GM21717 (cell line): ENCODE results near the gene SLX9.
A peak's percentile ranks its signal among the peaks of the same experiment; 100 is the strongest.
"Not testable (repeated sequence)": the region's sequence is repeated elsewhere in the genome, so short reads cannot be mapped to it uniquely, and the experiment has no call there.

Source experiments
- ATAC-seq: cut with Tn5 transposase; IDR thresholded peaks from one replicate; pipeline ENCODE4 v1.9.1; 2021; ENCODE audit warnings: mild to moderate bottlenecking, moderate library complexity; ENCODE audit not compliant: unreplicated experiment

The SLX9 gene

DNA sequence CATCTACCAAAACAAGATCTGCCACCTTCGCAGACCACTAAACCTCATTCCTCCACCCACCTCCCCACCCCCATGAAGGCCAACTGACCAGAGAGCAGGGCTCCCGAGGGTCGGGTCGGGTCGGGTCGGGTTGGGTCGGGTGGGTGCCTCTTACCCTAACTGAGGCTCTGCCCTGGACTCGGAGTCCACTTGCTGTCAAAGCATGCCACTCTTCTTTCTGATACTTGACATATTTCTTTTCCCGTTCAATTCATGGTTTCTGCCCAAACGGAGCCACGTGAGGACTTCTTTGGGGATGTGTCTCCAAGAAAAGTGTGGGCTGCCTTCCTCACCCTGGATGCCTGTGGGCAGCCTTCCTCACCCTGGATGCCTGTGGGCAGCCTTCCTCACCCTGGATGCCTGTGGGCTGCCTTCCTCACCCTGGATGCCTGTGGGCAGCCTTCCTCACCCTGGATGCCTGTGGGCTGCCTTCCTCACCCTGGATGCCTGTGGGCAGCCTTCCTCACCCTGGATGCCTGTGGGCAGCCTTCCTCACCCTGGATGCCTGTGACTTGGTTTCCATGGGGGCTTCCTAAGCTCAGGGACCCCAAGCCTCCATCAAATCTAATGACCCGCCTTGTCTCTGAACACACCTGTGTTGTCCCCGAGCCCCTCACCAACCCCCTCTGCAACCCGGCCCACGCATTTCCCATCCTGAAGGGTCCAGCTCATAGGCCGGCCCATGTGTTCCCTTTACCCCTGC, 11.2 kb upstream of the SLX9 start:
- not testable (repeated sequence) for ATAC-seq

DNA sequence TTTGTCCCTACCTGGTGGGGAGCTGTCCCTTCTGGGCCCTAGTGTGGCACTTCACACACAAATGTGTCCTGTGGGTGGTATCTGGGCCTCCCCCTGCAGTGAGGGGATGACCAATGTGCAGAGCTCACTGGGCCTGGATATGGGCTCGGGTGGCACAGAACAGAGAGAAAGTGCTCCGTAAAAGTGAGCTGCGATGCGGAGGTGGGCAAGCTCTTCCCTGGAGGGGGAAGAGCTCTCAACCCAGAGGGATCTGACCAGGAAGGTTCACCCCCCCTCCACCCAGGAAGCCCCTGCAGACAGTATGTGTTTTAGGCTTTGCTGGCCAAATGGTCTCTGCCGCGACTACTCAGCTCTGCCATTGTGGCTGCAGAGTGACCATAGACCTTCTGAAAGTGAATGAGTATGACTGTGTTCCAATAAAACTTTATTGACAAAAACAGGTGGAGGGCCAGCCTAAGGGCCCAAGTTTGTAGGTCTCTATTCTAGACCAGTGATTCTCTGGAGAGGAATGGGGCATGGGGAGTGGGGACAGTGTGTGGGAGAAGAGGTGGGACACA, 10.5 kb upstream of the SLX9 start:
- no peak for ATAC-seq

DNA sequence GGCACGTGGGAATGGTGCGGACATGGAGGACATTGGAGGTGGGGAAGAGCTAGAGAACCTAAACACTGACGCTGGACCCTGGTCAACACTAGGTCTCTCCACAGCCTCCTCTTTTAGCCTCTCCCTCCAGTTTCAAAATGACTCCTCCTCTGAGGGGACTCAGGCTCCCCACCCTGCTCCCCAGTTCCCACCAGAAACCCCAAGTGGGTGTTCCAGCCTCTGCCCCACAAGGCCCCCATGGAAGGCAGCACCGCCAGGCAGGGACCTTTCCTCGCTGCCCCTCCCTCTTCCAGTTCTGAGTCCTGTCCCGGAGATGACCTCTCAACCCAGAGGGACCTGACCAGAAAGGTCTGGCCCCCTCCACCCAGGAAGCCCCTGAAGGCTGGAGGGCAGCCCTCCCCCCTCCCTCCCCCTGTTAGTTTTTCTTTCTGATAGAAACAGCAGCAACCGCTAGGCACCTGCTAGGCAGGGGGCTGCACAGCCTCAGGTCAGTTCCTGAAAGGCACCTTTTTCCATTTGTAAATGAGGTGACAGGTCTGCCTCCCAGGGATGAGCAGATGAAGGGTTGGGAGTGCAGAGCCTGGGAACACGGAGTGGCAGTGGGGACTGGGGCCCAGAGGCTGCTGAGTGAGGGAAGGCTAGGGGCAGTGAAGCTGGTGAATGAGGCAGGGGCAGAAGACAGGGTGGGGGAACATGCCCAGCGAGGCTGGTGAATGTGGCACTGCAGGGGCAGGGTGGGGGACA, 9.9 kb upstream of the SLX9 start:
- no peak for ATAC-seq

DNA sequence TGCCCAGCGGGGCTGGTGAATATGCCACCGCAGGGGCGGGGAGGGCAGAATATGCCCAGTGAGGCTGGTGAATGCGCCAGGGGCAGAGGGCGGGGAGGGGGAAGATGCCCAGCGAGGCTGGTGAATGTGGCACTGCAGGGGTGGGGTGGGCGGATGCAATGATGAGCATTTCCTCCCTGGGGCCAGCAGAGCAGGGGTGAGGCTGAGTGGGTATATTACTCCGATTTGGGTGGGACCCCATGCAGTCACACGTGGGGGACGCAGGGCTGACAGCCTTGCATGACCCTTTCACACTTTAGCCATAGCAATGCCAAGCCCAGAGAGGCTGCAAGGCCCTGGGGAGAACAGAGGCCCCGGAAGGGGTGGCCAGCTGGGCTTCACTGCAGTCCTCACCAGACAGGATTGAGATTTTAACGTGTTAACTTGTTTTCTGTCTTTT, 9.3 kb upstream of the SLX9 start:
- no peak for ATAC-seq

DNA sequence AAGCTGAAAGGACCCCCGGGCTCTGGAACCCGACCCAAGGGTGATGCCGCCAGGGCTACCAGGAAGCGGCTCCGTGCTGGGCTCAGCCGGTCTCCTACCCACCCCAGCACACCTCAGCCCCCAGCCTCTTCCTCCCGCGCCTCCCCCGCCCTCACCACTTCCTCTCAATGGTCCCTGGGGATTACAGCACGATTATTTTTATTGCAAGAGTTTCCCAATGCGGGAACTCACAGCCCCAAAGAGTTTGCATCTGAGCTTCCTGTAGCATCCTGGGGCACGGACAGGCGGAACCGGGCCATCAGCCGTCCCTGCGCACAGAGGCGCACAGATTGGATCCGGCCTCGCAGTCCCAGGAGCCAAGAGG, 8.7 kb upstream of the SLX9 start:
- ATAC-seq = no peak

DNA sequence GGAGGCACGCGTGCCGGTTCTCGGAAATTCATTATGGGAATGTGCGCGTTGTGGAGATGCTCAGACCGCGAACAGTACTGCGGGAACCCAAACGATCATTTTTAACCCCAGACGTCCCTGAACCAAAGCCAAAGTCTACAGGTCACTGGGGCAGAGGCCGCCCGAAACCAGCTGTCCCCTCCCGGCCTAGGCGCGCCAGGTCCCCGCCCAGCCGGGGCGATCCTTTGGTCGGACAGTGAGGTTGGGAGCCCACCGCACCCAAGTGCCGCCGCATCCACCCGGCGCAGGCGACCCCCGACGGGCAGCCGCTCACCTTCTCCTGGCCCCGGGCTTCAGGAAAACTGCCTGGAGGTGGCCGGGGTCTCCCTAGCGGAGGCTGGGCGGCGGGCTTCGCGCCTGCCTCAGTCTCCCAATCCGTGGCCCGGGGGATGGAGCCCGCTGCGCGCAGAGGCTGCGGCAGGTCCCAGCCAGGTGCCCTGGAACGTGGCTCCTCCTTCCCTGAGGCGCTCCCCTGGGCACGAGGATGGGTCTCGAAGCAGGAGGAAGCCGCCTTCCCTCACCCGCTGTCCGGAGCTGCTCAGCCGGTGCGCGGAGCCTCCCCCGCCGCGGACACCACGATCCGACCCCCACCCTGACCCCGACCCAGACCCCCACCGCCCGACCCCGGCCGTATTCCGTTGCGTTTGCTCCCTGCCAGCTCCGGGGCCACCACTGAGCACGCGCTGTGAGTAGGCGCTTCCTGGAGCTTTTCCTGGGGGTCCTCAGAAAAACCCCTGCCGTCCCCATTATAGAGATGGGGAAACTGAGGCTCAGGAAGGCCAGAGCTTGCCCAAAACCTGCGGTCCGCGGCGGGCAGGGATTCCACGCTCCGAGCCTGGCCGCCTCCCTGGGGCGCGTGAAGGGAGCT, 8.1 kb upstream of the SLX9 start:
- ATAC-seq = no peak

DNA sequence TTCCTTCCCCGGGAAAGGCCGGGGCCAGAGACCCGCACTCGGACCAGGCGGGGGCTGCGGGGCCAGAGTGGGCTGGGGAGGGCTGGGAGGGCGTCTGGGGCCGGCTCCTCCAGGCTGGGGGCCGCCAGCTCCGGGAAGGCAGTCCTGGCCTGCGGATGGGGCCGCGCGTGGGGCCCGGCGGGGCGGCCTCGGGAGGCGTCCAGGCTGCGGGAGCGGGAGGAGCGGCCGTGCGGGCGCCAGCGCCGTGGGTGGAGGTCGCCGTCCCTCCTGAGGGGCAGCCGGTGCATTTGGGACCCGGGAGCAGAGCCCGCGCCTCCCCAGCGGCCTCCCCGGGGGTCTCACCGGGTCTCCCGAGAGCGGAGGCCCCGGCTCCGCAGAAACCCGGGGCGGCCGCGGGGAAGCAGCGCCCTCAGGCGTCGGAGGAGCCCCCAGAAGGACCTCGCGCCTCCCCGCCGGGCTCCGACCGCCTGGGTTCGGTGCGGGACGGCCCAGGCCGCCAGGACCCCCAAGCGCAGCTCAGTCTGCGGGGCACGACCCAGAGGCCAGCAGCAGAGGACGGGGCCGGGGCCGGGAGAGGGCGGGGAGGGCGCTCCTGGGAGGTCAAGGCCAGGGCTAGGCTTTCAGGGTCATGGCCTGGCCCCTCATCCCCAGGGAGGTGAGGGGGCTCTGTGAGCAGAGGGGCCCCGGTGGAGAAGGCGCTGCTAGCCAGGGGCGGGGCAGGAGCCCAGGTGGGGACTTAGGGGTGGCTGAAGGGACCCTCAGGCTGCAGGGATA, 7.2 kb upstream of the SLX9 start:
- no peak for ATAC-seq

DNA sequence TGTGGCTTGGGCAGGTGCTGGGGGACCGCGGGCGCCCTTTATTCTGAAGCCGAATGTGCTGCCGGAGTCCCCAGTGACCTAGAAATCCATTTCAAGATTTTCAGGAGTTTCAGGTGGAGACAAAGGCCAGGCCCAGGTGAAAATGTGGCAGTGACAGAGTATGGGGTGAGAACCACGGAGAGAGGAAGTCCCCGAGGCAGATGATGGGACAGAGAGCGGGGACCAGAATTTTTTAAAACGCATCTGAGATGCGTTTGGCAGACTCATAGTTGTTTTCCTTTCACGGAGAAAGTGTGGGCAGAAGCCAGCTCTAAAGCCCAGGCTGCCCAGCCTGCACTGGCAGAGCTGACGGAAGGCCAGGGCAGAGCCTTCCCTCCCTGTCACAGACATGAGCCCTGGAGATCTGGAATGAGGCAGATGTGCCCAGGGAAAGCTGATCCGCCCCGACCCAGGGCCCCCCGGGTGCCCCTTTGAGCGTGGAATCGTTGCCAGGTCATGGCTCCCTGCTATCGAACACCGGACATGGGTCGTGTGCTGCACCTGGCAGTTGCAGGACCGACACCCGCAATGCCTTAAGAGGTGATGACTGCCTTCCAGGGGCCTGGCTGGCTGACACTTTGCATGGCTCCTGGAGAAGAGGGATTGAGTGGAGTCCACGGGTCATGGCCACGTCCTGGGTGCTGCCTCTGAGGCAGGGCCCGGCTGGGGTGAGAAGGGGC, 6.5 kb upstream of the SLX9 start:
- ATAC-seq = no peak

DNA sequence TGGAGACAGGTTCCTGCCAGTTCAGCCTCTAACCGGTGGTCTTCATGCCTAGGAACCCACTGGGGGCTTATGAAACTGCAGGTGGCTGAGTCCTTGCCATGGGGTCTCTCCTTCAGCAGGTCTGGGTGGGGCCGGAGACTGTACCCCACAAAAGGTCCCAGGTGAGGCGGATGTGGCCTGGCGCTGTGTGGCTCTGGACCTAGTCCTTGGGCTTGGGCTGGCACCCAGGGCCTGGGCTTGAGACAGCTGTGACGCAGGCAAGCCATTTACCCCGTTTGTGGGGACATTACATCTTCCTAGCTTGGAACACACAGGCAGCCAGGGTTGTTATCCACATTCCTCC, 5.9 kb upstream of the SLX9 start:
- ATAC-seq = no peak

DNA sequence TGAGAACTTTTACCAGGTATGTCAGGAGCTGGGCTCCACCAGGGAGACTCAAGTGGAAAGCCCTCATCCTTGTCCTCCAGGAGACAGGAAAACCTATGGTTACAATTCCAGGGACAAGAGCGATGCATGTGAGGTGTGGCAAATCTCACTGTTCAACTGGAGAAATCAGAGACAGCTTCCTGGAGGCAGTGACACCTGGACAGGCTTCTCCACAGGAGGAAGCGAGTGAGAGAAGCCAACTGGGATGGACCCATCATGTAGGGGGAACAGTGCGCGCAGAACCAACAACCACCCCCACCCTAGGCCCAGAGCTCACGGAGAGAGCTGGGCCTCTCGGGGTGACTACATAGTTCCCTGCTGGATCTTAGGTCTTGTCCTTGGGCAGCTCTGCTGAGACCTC, 5.6 kb upstream of the SLX9 start:
- no peak for ATAC-seq

DNA sequence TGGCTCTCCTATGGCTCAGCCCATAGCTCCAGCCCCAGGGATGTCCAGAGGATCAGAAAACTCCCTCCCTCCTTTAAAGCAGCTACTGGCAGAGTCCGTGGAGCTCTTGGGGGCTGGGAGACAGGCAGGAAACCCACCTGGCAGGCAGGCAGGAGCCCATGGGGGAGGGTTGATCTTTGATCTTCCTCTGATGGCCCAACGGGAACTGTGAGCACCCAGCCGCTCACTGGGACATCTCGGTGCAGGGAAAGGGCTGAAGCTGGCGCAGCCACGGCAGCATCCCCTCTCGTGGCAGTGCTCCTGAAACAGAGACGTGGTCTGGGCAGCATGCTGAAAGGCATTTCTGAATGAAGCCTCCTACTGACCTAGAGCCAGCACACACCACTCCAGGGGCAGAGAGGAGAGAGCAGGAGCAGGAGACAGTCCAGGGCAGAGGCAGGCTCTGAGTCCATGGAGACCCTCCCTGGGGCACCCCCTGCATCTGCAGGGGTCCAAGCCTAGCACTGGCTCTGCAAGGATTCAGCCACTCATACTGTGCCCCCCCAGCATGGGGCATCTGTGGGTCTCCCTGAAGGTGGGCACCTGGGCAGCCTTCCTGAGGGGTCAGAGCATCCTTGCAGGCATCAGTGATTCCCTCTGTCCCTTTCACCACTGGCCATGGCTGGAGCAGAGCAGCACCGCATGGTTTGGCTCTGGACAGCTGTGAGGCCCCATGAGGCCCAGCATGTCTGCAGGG, 4.9 kb upstream of the SLX9 start:
- no peak for ATAC-seq

DNA sequence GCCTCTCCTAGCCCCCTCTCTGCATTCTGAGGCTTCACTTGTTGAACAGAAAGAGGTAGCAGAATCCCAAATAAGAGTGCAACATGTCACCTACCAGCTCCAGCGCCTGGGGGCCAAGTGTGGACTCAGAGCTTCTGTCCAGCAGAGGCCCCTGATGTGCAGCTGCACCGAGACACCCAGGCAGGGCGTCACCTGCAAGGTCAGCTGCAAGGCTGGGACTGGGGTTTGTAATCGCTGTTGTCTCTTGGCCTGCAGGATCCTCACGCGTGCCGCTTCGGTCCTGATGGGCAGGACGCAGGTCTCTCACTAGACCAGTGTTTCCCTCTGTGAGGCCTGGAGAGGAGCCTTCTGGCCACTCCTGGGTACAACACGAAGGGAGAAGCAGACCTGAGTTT, 4.3 kb upstream of the SLX9 start:
- no peak for ATAC-seq

DNA sequence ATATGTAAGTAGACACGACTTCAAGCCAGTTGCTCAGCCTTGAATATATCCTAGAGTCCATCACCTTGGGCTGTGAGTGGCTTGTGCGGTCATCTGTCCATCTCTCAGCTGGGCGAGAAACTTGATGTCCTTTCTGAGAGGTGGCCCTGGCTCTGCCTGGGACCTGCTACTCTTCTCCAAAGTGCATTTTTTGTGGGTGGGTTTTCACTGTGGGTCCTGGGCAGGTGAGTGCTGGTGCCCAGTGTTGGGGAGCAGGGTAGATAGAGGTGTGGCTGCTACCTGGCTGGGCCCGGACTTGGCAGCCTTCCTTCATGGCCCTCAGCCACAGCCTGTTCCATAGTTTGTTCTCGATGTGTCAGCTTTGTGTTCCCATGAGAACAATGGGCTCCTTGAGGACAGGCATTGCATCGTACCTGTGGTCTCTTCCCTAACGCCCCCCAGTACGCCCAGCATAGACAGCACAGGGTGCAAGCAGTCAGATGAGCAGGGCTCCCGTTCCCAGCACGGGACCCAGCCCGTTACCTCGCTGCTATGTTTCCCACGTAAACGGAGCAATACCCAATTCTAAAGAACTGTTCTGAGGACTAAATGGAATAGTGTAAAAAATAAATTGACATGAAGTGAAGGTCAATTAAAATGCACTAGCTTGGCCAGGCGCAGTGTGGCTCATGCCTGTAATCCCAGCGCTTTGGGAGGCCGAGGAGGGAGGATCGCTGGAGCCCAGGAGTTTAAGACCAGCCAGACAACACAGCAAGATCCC, 877 bp upstream of the SLX9 start:
- no peak for ATAC-seq

DNA sequence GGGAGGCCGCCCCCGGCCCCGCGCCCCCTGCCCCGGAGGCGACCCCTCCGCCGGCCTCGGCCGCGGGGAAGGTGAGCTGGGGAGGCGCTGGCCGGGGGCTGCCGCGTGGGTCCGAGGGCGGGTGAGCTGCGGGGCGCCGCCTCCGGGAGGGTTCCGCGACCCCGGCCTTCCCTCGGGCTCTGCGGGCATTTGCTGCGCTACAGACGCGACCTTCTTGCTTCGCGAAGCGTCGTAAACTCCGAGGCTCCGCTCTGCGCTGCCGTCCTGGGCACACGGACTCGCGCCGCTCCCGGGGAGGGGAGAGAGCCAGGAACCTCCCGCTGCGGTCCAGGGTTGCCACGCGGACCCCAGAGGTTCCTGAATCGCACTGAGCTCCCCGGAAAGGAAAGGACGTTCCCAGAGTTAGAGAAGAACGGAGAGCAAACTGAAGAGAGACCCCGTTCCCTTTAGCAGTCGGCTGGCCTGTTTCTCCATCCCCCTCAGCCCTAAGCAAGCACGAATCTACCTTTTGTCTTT, 345 bp downstream of the SLX9 start:
- ATAC-seq = peak; percentile 31

DNA sequence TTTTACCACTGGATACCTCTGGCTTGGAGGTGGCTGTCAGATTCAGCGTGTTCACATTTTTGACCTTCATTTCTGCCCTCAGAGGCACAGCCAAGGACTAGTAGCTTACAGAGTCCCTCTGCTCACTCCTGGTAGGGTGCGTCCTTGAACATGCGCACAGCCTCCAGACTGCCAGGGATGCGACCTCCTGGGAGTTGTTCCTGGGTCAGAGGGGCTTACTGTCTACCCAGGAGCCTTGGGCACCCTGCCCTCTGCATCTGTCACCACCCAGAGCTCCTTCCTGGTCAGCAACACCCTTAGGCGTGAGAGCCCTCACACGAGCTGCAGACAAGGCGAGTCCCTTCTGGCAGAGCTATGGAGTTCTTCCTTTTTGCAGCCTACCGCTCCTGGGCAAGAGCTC, 1.7 kb downstream of the SLX9 start:
- no peak for ATAC-seq

DNA sequence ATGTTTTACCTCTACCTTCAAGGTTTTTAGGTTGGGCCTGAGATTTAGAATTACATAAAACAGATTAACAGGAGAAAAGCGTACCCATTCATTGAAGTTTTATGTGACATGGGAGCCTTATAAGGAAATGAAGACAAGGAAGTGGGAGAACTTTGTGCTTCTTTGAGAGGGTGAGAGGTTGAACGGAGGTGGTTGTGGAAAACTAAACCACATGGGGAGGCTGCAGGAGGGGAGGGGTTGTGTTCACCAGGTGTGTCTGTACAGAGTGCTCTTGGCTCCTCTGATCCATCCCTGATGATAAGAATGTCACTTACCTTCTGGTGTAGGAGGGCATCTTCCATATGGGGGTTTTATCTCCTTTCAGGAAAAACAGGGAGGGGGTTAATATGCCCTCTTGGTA, 2.7 kb downstream of the SLX9 start:
- ATAC-seq = no peak

DNA sequence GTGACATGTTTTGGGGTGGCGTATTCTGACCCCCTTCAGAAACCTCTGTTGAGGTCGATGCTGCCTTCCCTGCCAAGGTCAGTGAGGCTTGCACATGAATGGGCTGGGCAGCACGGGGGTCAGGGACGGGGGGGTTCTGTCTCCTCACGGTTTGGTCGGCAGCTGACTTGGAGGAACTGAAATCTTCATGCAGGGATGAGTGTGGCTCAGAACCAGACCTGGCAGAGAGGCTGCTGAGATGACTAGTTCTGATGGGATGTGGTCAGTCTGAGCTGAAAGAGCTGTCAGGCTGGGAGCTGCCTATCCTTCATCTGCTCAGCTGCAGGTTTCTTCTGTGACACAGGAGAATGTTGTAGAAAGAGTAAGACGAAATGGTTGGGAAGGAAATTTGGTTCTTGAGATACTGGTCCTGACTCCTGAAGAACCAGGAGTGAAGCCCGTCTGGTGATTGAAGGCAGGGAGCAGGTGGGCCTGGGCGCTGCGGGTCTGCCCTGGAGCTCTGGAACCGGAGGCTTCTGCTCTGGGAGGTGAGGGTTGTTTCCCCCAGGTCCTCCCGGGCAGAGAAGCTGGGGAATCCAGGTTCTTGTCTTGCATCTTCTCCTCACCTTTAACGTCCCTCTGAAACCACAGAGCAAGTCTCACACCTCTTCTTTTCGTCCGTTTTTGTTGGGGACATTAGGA, 3.3 kb downstream of the SLX9 start:
- ATAC-seq = no peak
